Loucy (cell line): ENCODE measurements around the gene GMPPA.

Source experiments
- H2AFZ ChIP-seq: fragments of 200-600 bp; sonication (generic); 2 replicates; pipeline ENCODE4 v1.6.0; 2016; ENCODE audit warnings: antibody characterized with exemption, mild to moderate bottlenecking, low read length, moderate library complexity
- H3F3A ChIP-seq: fragments of 200-600 bp; 2 replicates; pipeline ENCODE4 v1.6.0; 2016; ENCODE audit warnings: antibody characterized with exemption, low read depth, mild to moderate bottlenecking
- H3K27me3 ChIP-seq: fragments of 200-600 bp; sonication (generic); 2 replicates; pipeline ENCODE4 v1.6.1; 2014; ENCODE audit warnings: low read length, mild to moderate bottlenecking; ENCODE audit not compliant: insufficient read depth, poor library complexity, severe bottlenecking
- H3K36me3 ChIP-seq: fragments of 200-600 bp; sonication (generic); 2 replicates; pipeline ENCODE4 v1.6.1; 2016; ENCODE audit warnings: low read length; ENCODE audit not compliant: insufficient read depth
- H3K4me1 ChIP-seq: fragments of 200-600 bp; sonication (generic); 2 replicates; pipeline ENCODE4 v1.5.1; 2014; ENCODE audit warnings: low read length, mild to moderate bottlenecking; ENCODE audit not compliant: insufficient read depth, poor library complexity, severe bottlenecking
- H3K4me2 ChIP-seq: fragments of 200-600 bp; sonication (generic); 2 replicates; pipeline ENCODE4 v1.6.0; 2014; ENCODE audit warnings: antibody characterized with exemption, low read length, low read depth, mild to moderate bottlenecking; ENCODE audit not compliant: poor library complexity, severe bottlenecking
- H3K4me3 ChIP-seq: fragments of 200-600 bp; sonication (generic); 2 replicates; pipeline ENCODE4 v1.5.1; 2014; ENCODE audit warnings: low read length, mild to moderate bottlenecking, mixed read lengths; ENCODE audit not compliant: poor library complexity, severe bottlenecking
- H3K79me2 ChIP-seq: fragments of 200-600 bp; sonication (generic); 2 replicates; pipeline ENCODE4 v1.6.1; 2014; ENCODE audit warnings: low read length; ENCODE audit not compliant: insufficient read depth
- H3K9ac ChIP-seq: fragments of 200-600 bp; sonication (generic); 2 replicates; pipeline ENCODE4 v1.6.0; 2014; ENCODE audit warnings: mild to moderate bottlenecking, low read depth, low read length, moderate library complexity; ENCODE audit not compliant: poor library complexity, severe bottlenecking
- H3K9me2 ChIP-seq: fragments of 200-600 bp; sonication (generic); replicated peaks from 2 replicates; pipeline ENCODE4 v1.6.1; 2016; ENCODE audit warnings: low read depth, low read length, mixed read lengths
- H3K9me3 ChIP-seq: fragments of 200-600 bp; sonication (generic); 2 replicates; pipeline ENCODE4 v1.6.1; 2014; ENCODE audit warnings: mild to moderate bottlenecking, antibody characterized with exemption, low read length, low read depth; ENCODE audit not compliant: insufficient read depth
- H4K20me1 ChIP-seq: fragments of 200-600 bp; sonication (generic); 2 replicates; pipeline ENCODE4 v1.6.0; 2014; ENCODE audit warnings: antibody characterized with exemption, low read length, mild to moderate bottlenecking; ENCODE audit not compliant: insufficient read depth, poor library complexity, severe bottlenecking
- EZH2phosphoT487 ChIP-seq: fragments of 200-600 bp; IDR thresholded peaks from 2 replicates; pipeline ENCODE4 v1.6.1; 2018; ENCODE audit warnings: antibody characterized with exemption, mild to moderate bottlenecking, moderate library complexity, borderline replicate concordance
- TF ChIP-seq, protein P1 (sequence below): fragments of 200-600 bp; sonication (generic); conservative IDR thresholded peaks from 2 replicates; pipeline ENCODE4 v1.5.1; 2014; ENCODE audit warnings: mild to moderate bottlenecking, antibody characterized with exemption, low read length

The GMPPA gene

GRCh38 chr2:219457784-219458369 is 40.8 kb upstream of the GMPPA start:
- no peaks in the 10 kb centered on the region for H3K36me3 ChIP-seq
- no peak overlapping the region for H3K9ac ChIP-seq
- H2AFZ ChIP-seq = peak overlapping the region; percentile 25; the same call in 1 of the 2 replicates
- H3K4me2 ChIP-seq = no peak overlapping the region
- H3K9me3 ChIP-seq = no peaks in the 10 kb centered on the region
- no peak for TF ChIP-seq EZH2phosphoT487
- TF ChIP-seq, protein P1, sequence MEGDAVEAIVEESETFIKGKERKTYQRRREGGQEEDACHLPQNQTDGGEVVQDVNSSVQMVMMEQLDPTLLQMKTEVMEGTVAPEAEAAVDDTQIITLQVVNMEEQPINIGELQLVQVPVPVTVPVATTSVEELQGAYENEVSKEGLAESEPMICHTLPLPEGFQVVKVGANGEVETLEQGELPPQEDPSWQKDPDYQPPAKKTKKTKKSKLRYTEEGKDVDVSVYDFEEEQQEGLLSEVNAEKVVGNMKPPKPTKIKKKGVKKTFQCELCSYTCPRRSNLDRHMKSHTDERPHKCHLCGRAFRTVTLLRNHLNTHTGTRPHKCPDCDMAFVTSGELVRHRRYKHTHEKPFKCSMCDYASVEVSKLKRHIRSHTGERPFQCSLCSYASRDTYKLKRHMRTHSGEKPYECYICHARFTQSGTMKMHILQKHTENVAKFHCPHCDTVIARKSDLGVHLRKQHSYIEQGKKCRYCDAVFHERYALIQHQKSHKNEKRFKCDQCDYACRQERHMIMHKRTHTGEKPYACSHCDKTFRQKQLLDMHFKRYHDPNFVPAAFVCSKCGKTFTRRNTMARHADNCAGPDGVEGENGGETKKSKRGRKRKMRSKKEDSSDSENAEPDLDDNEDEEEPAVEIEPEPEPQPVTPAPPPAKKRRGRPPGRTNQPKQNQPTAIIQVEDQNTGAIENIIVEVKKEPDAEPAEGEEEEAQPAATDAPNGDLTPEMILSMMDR = peak; percentile 63
- no peak overlapping the region for H3K4me3 ChIP-seq
- peaks cover 4% of the 10 kb centered on the region for H3K4me1 ChIP-seq
- no peaks in the 10 kb centered on the region for H3K79me2 ChIP-seq
- no peaks in the 10 kb centered on the region for H4K20me1 ChIP-seq
- H3K9me2 ChIP-seq = no peaks in the 10 kb centered on the region
- H3K27me3 ChIP-seq = no peaks in the 10 kb centered on the region
- no peaks in the 10 kb centered on the region for H3F3A ChIP-seq

DNA sequence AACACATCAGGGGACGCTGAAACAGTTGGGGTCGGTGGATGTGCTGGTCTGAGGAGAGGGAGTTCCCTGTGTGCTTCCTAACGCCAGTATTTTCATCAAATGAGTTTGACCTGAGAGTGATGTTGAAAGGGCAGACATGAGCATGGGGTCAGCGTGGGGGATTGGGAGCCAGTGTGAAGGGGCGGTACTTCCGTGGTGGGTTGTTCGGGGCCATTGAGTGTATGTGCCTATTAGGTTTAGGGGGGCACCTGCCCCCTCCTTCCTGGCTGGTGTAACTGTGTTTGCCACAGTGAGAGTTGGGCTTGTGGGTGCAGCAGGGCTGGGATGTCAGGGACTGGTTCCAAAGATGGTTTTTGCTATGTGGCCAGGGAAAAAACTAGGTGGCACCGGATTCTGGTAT is 39.7 kb upstream of the GMPPA start:
- no peak overlapping the region for H3K9ac ChIP-seq
- no peaks in the 10 kb centered on the region for H3K9me3 ChIP-seq
- H3F3A ChIP-seq = no peaks in the 10 kb centered on the region
- TF ChIP-seq, protein P1 = no peak
- no peak for TF ChIP-seq EZH2phosphoT487
- peaks cover 4% of the 10 kb centered on the region for H3K4me1 ChIP-seq
- H3K36me3 ChIP-seq = no peaks in the 10 kb centered on the region
- H2AFZ ChIP-seq = no peak overlapping the region
- H3K4me3 ChIP-seq = no peak overlapping the region
- no peaks in the 10 kb centered on the region for H3K27me3 ChIP-seq
- H4K20me1 ChIP-seq = no peaks in the 10 kb centered on the region
- no peaks in the 10 kb centered on the region for H3K9me2 ChIP-seq
- H3K79me2 ChIP-seq = no peaks in the 10 kb centered on the region
- no peak overlapping the region for H3K4me2 ChIP-seq

DNA sequence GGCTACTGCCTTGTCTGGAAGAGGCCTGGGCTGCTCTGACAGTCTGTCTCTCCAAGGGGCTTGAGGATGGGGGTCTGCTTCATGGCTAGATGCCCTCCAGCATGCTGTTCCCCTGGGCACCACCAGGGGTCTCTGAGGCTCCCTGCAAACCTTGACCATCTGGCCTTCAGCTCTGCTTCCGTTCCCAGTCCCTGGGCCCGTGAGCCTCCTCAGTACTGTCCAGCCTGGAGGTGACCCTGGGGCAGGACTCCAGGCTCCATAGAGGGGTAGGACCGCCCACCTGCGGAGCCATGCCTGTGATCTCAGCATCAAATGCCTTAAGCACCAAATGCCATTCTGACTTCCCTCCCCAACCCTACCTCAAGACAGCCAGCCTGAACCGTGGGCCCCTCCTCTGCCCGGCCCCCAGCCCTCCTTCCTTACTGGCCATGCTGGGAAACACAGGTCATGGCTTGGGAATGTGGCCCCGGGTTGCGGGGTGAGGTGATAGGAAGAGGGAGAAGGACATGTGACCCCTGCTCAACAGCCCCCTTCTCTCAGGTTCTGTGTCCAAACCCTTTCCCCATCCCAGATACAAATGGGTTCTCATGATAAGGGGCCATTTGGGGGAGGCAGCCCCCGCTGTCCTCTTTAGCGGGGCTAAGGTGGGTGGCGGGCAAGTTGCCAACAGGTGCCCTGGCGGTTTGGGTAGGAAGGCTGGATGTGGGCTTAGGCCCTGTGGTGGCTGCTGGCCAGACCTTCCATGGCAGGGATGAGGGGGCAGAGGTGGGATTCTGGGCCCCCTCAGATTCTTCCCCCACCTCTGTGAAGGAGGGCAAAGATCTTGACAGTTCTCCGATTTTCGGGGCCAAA is 39.0 kb upstream of the GMPPA start:
- Histone ChIP-seq H3K27me3 (no peaks in the 10 kb centered on the region), H3K4me1 (peaks cover 4% of the 10 kb centered on the region), H3K79me2 (no peaks in the 10 kb centered on the region), H3K9me3 (no peaks in the 10 kb centered on the region), H3K4me3 (no peak overlapping the region), H3F3A (no peaks in the 10 kb centered on the region), H3K4me2 (no peak overlapping the region), H3K9me2 (no peaks in the 10 kb centered on the region), H2AFZ (no peak overlapping the region), H3K36me3 (no peaks in the 10 kb centered on the region), H4K20me1 (no peaks in the 10 kb centered on the region), H3K9ac (no peak overlapping the region)
- no peak for TF ChIP-seq EZH2phosphoT487
- TF ChIP-seq, protein P1 = peak; percentile 85
